DND-41 (cell line): ENCODE data around the gene C16orf95.

Source experiments
- ATAC-seq: fragments of 200-7000 bp; cut with Tn5 transposase; 3 replicates; pipeline ENCODE4 v1.9.1; 2021; ENCODE audit warnings: low read depth; ENCODE audit not compliant: insufficient read depth
- DNase-seq: peaks from one replicate; pipeline ENCODE4 v3.0.0-alpha.2; 2020
- H2AFZ ChIP-seq: 2 replicates; pipeline ENCODE4 v1.6.0; 2012; ENCODE audit warnings: low read depth, low read length
- H3K27ac ChIP-seq: 2 replicates; pipeline ENCODE4 v1.5.1; 2012; ENCODE audit warnings: low read length, inconsistent platforms
- H3K27me3 ChIP-seq: fragments of 200-600 bp; sonication (generic); 2 replicates; pipeline ENCODE4 v1.6.0; 2012; ENCODE audit warnings: low read length, mild to moderate bottlenecking, inconsistent platforms; ENCODE audit not compliant: insufficient read depth, poor library complexity
- H3K36me3 ChIP-seq: 2 replicates; pipeline ENCODE4 v1.5.1; 2012; ENCODE audit warnings: low read length, inconsistent platforms; ENCODE audit not compliant: insufficient read depth
- H3K4me1 ChIP-seq: 2 replicates; pipeline ENCODE4 v1.5.1; 2012; ENCODE audit warnings: mild to moderate bottlenecking, low read length; ENCODE audit not compliant: insufficient read depth
- H3K4me2 ChIP-seq: 2 replicates; pipeline ENCODE4 v1.6.0; 2012; ENCODE audit warnings: mild to moderate bottlenecking, moderate library complexity, low read length, inconsistent platforms; ENCODE audit not compliant: insufficient read depth
- H3K4me3 ChIP-seq, 2 experiments: fragments of 200-600 bp in 1 of 2; shearing (Covaris generic) in 1 of 2; 2 replicates each; pipeline ENCODE4 v1.5.1; 2012 to 2016; ENCODE audit warnings: inconsistent platforms in 2 of 2, low read length in 2 of 2, mild to moderate bottlenecking in 2 of 2, low read depth in 1 of 2, moderate library complexity in 1 of 2
- H3K79me2 ChIP-seq: 2 replicates; pipeline ENCODE4 v1.6.0; 2012; ENCODE audit warnings: low read length, inconsistent platforms; ENCODE audit not compliant: insufficient read depth
- H3K9ac ChIP-seq: 2 replicates; pipeline ENCODE4 v1.6.0; 2012; ENCODE audit warnings: low read depth, mild to moderate bottlenecking, inconsistent platforms, low read length, moderate library complexity
- H3K9me3 ChIP-seq: 2 replicates; pipeline ENCODE4 v1.5.1; 2012; ENCODE audit warnings: low read length, moderate library complexity, mild to moderate bottlenecking, inconsistent platforms; ENCODE audit not compliant: insufficient read depth, severe bottlenecking
- H4K20me1 ChIP-seq: 2 replicates; pipeline ENCODE4 v1.6.0; 2012; ENCODE audit warnings: low read length; ENCODE audit not compliant: insufficient read depth
- CTCF ChIP-seq: IDR thresholded peaks from 2 replicates; pipeline ENCODE4 v1.5.1; 2012; ENCODE audit warnings: borderline replicate concordance, low read length, moderate library complexity, mild to moderate bottlenecking; ENCODE audit not compliant: poor library complexity, severe bottlenecking; ENCODE audit errors: extremely low read depth
- EZH2 ChIP-seq: IDR thresholded peaks from 3 replicates; pipeline ENCODE4 v1.6.1; 2012; ENCODE audit warnings: borderline replicate concordance, low read depth, mild to moderate bottlenecking, moderate library complexity, low read length, inconsistent platforms; ENCODE audit not compliant: severe bottlenecking

Gene C16orf95

DNA sequence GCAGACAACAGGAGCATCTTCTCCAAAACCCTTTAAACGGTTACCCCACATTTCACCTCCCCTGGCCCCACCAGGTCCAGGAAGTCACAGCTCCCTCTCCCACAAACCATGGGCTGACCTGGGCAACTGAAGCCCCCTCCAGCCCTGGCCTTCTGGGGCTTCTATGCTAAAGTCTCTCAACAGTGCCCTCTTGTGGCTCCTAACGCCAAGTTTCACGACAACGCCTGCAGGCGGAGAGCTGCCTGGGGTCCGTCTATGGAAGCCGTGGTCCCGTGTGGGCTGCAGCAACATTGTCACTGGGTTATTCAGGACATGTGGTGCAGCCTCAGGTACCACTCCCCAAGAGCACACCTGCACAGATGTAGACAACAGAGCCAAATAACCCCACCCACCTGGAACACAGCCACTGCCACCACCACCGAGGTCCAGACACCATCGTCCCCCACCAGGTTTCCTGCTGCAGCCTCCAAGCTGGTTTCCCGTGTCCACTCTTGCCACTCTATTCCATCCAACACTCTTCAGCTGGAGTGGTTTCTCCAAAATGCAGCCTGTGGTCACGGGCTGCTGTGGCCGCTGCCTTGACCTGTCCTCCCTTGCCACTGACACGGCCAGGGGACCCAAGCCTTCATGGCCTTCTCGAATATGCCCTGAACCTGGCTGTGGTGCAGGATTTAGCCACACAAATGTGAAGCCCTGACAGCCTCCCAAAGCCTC, 19.1 kb downstream of the C16orf95 start:
- no peak overlapping the region for H3K4me3 ChIP-seq
- H3K27ac ChIP-seq, result no peak overlapping the region
- H3K9ac ChIP-seq, result no peak overlapping the region
- no peaks in the 10 kb centered on the region for H3K27me3 ChIP-seq
- H3K9me3 ChIP-seq, result no peaks in the 10 kb centered on the region
- H3K79me2 ChIP-seq, result no peaks in the 10 kb centered on the region
- peak; percentile 60 for DNase-seq
- no peaks in the 10 kb centered on the region for H4K20me1 ChIP-seq
- no peak overlapping the region for H2AFZ ChIP-seq
- peaks cover 5% of the 10 kb centered on the region for H3K4me1 ChIP-seq
- no peaks in the 10 kb centered on the region for H3K36me3 ChIP-seq
- no peak overlapping the region for H3K4me2 ChIP-seq
- ATAC-seq, result peak; percentile 84
- TF ChIP-seq CTCF, result peak; percentile 82
- no peak for TF ChIP-seq EZH2

DNA sequence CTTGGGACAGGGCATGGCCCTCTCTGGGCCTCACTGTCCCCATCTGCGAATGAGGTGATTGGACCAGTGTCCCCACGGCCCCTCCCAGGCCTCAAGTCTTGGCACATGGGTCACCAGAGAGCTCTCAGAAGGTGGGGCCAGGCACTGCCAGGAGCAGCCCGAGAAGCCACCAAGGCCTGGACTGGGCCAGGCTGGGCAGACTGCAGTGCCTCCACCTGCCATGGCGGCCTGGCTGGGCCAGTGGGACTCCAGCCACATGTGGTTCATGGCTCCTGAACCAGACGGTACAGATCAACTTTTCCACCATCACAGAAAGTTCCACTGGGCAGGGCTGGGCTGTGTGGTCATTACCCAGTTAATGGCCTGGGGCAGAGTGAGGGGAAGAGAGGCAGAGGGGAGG, 19.8 kb downstream of the C16orf95 start:
- no peaks in the 10 kb centered on the region for H3K36me3 ChIP-seq
- no peak overlapping the region for H2AFZ ChIP-seq
- no peaks in the 10 kb centered on the region for H4K20me1 ChIP-seq
- no peaks in the 10 kb centered on the region for H3K4me1 ChIP-seq
- H3K9ac ChIP-seq, result no peak overlapping the region
- DNase-seq (no peak), ATAC-seq (no peak)
- no peaks in the 10 kb centered on the region for H3K27me3 ChIP-seq
- no peak overlapping the region for H3K27ac ChIP-seq
- no peaks in the 10 kb centered on the region for H3K9me3 ChIP-seq
- no peak overlapping the region for H3K4me3 ChIP-seq
- no peak overlapping the region for H3K4me2 ChIP-seq
- TF ChIP-seq CTCF (no peak), EZH2 (no peak)
- H3K79me2 ChIP-seq, result no peaks in the 10 kb centered on the region

DNA sequence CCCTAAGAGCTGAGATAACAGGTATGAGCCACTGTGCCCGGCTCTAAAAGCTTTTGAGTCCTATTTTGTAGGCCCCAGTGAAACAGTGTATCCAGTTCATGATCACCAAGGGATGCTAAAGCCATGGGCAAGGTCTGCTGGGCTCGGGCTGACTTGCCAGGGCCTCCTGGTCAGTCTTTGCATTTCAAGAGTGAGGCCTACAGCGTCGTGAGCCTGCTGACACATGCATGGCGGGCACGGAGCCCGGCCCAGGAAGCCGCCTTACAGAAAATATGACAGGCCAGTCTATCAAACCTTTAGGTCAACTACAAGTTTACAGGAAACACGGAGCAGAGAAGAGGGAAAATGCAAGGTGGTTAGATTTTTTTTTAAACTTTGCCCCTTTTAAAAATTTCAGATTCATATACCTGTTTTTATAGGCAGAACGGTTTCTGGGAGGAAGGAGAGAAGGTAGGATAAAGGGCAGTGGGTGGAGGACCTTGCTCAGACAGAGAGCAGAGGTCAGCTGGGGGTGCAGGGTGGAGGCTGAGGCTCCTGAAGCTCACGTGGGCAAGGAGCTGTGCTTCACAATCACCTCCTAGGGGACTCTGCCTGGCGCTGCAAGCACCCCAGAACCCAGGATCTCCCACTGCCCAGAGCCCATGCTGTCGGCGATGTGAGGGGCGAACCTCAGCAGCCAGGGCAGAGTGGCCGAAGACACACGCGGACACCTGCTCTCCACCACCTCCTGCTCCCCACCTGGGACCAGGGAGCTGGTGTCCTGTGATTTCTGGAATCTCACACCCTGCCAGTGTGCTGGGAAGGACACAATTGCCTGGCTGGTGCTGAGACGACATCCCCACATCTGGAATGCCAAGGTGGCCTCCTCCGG, 21.3 kb downstream of the C16orf95 start:
- no peaks in the 10 kb centered on the region for H3K4me1 ChIP-seq
- no peaks in the 10 kb centered on the region for H3K9me3 ChIP-seq
- no peak overlapping the region for H3K4me2 ChIP-seq
- no peaks in the 10 kb centered on the region for H4K20me1 ChIP-seq
- no peaks in the 10 kb centered on the region for H3K27me3 ChIP-seq
- H3K9ac ChIP-seq, result no peak overlapping the region
- no peak overlapping the region for H3K27ac ChIP-seq
- H3K36me3 ChIP-seq, result no peaks in the 10 kb centered on the region
- DNase-seq, result no peak
- no peak overlapping the region for H2AFZ ChIP-seq
- H3K4me3 ChIP-seq, result no peak overlapping the region
- TF ChIP-seq CTCF (no peak), EZH2 (no peak)
- no peak for ATAC-seq
- H3K79me2 ChIP-seq, result no peaks in the 10 kb centered on the region
